ENCODE data around the gene KREMEN1. TPM values are rescaled to one million over a fixed set of nuclear protein-coding genes. Genes with fewer than 3 reads are reported as not detected.

Gene KREMEN1
- total and polyA plus RNA-seq, 2 donors (not counting 1 experiment from before 2014, with no cell fraction given): 0.01 TPM; not detected in 1

DNA sequence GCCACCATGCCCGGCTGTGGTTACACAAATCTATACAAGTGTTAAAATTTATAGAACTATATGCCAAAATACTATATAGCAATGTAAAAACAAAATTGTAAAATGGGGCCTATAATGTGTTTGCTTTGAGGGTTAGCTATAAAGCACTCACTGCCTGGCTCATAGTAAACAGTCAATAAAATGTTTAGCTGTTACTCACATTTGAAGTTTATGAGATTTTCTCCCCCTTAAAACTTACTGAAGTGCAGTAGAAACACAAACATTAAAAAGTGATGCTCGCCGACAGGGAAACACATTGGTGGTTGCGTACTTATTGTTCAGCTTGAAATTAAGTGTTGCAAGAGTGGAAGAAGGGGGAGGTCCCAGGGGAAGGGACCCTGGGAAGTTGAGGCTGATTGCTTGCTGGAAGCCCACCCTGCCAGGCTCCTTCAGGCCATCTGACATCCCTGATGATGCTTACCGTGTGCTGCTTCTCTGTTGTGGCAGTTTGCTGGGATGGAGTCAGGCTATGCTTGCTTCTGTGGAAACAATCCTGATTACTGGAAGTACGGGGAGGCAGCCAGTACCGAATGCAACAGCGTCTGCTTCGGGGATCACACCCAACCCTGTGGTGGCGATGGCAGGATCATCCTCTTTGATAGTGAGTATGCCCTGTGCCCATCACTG, 52.1 kb downstream of the KREMEN1 start:
- Histone ChIP-seq H3K79me2 (ENCODE audit: control insufficient read depth, insufficient read depth, low read length) (no peaks in the 10 kb centered on the region), H3K27ac (ENCODE audit: low read length in 2 of 2) (no peak overlapping the region), H4K20me1 (ENCODE audit: control insufficient read depth, insufficient read depth, low read length, poor library complexity, severe bottlenecking) (no peaks in the 10 kb centered on the region), H3K36me3 (replicated peaks in 1 of 2; ENCODE audit: control extremely low read depth in 1 of 2, control insufficient read depth in 1 of 2, extremely low read depth in 1 of 2, insufficient read depth in 2 of 2, low read length in 1 of 2) (no peaks in the 10 kb centered on the region), H3K9ac (ENCODE audit: low read length) (no peak overlapping the region), H3K27me3 (replicated peaks in 1 of 4; ENCODE audit: control extremely low read depth in 1 of 4, control insufficient read depth in 3 of 4, insufficient read depth in 4 of 4, low read length in 3 of 4) (no peaks in the 10 kb centered on the region), H3K4me1 (ENCODE audit: control insufficient read depth in 2 of 2, insufficient read depth in 2 of 2, low read length in 2 of 2) (no peaks in the 10 kb centered on the region), H3K4me3 (ENCODE audit: control extremely low read depth in 1 of 5, extremely low read depth in 1 of 5, insufficient read depth in 1 of 5, low read depth in 2 of 5, low read length in 4 of 5) (no peak overlapping the region), H3K4me2 (replicated peaks; ENCODE audit: low read depth, low read length, poor library complexity, severe bottlenecking) (no peak overlapping the region), H2AFZ (ENCODE audit: insufficient read depth, low read depth, low read length, poor library complexity, severe bottlenecking) (no peak overlapping the region), H3K9me3 (ENCODE audit: control extremely low read depth in 1 of 3, control insufficient read depth in 2 of 3, insufficient read depth in 1 of 3, low read length in 2 of 3) (no peaks in the 10 kb centered on the region)
- no peaks in the 10 kb centered on the region for H3K4me1 Mint-ChIP-seq
- peaks cover 13% of the 10 kb centered on the region for H3K27me3 Mint-ChIP-seq
- H3K9me3 Mint-ChIP-seq (ENCODE audit: insufficient read depth): no peaks in the 10 kb centered on the region
- intact Hi-C loops (cut with micrococcal nuclease): no loop called here
- ATAC-seq (ENCODE audit: low read depth) (no peak), DNase-seq (no peak)
- TF ChIP-seq, protein P1, sequence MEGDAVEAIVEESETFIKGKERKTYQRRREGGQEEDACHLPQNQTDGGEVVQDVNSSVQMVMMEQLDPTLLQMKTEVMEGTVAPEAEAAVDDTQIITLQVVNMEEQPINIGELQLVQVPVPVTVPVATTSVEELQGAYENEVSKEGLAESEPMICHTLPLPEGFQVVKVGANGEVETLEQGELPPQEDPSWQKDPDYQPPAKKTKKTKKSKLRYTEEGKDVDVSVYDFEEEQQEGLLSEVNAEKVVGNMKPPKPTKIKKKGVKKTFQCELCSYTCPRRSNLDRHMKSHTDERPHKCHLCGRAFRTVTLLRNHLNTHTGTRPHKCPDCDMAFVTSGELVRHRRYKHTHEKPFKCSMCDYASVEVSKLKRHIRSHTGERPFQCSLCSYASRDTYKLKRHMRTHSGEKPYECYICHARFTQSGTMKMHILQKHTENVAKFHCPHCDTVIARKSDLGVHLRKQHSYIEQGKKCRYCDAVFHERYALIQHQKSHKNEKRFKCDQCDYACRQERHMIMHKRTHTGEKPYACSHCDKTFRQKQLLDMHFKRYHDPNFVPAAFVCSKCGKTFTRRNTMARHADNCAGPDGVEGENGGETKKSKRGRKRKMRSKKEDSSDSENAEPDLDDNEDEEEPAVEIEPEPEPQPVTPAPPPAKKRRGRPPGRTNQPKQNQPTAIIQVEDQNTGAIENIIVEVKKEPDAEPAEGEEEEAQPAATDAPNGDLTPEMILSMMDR (IDR thresholded peaks at IDR 0.05): no peak
- TF ChIP-seq EZH2 (IDR thresholded peaks at IDR 0.05; ENCODE audit: borderline replicate concordance, insufficient read depth, low read depth, low read length, poor library complexity, severe bottlenecking): no peak
- H3K27ac Mint-ChIP-seq: no peak overlapping the region
- POLR2A ChIA-PET: no interaction called here
- no peak overlapping the region for H3K4me3 Mint-ChIP-seq
- CTCF ChIA-PET: no interaction called here
- WGBS (ENCODE audit: insufficient coverage): 88% methylated on average over 7 of the region's 10 CpGs

DNA sequence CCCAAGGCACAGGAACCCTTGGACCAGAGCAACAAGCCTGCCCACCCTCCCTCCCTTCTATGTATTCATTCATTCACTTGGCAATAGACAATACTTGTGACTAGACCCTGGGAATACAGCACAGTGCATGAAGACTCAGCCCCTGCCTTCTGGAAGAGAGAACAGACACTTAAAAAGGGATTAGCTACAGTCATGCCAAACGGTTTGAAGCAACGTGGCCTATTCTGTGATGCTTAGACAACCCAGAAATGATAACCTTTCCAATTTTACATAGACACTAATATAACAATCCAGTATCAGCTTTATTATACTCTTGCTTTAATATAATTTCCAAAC, 52.6 kb downstream of the KREMEN1 start:
- no peak overlapping the region for H2AFZ ChIP-seq (ENCODE audit: insufficient read depth, low read depth, low read length, poor library complexity, severe bottlenecking)
- ChIA-PET CTCF (no interaction called here), POLR2A (no interaction called here)
- no peak for ATAC-seq (ENCODE audit: low read depth)
- H3K27ac ChIP-seq (ENCODE audit: low read length in 2 of 2): no peak overlapping the region
- H3K4me1 ChIP-seq (ENCODE audit: control insufficient read depth in 2 of 2, insufficient read depth in 2 of 2, low read length in 2 of 2): no peaks in the 10 kb centered on the region
- DNase-seq: no peak
- Mint-ChIP-seq H3K27me3 (peaks cover 13% of the 10 kb centered on the region), H3K4me3 (no peak overlapping the region), H3K27ac (no peak overlapping the region), H3K9me3 (ENCODE audit: insufficient read depth) (no peaks in the 10 kb centered on the region), H3K4me1 (no peaks in the 10 kb centered on the region)
- H3K9me3 ChIP-seq (ENCODE audit: control extremely low read depth in 1 of 3, control insufficient read depth in 2 of 3, insufficient read depth in 1 of 3, low read length in 2 of 3): no peaks in the 10 kb centered on the region
- no peak overlapping the region for H3K4me2 ChIP-seq (replicated peaks; ENCODE audit: low read depth, low read length, poor library complexity, severe bottlenecking)
- H3K9ac ChIP-seq (ENCODE audit: low read length): no peak overlapping the region
- H3K4me3 ChIP-seq (ENCODE audit: control extremely low read depth in 1 of 5, extremely low read depth in 1 of 5, insufficient read depth in 1 of 5, low read depth in 2 of 5, low read length in 4 of 5): no peak overlapping the region
- H3K36me3 ChIP-seq (replicated peaks in 1 of 2; ENCODE audit: control extremely low read depth in 1 of 2, control insufficient read depth in 1 of 2, extremely low read depth in 1 of 2, insufficient read depth in 2 of 2, low read length in 1 of 2): no peaks in the 10 kb centered on the region
- H3K79me2 ChIP-seq (ENCODE audit: control insufficient read depth, insufficient read depth, low read length): no peaks in the 10 kb centered on the region
- intact Hi-C loops (cut with micrococcal nuclease): no loop called here
- TF ChIP-seq, protein P1 (IDR thresholded peaks at IDR 0.05): no peak
- no peak for TF ChIP-seq EZH2 (IDR thresholded peaks at IDR 0.05; ENCODE audit: borderline replicate concordance, insufficient read depth, low read depth, low read length, poor library complexity, severe bottlenecking)
- no peaks in the 10 kb centered on the region for H4K20me1 ChIP-seq (ENCODE audit: control insufficient read depth, insufficient read depth, low read length, poor library complexity, severe bottlenecking)
- no CpG with 5 or more reads among the region's 2 CpGs for WGBS (ENCODE audit: insufficient coverage)
- no peaks in the 10 kb centered on the region for H3K27me3 ChIP-seq (replicated peaks in 1 of 4; ENCODE audit: control extremely low read depth in 1 of 4, control insufficient read depth in 3 of 4, insufficient read depth in 4 of 4, low read length in 3 of 4)
